ENCODE data around the gene RABGGTA.
A peak's percentile ranks its signal among the peaks of the same experiment; 100 is the strongest.
"Not testable (repeated sequence)": the region's sequence is repeated elsewhere in the genome, so short reads cannot be mapped to it uniquely, and the experiment has no call there.

Gene RABGGTA

GRCh38 chr14:24238123-24238522 is 33.3 kb downstream of the RABGGTA start:
- DNase-seq, result no peak

- no peak for DNase-seq
These were observed 33.9 kb downstream of the RABGGTA start for GRCh38 chr14:24237463-24237955.

GRCh38 chr14:24236689-24237462 is 34.5 kb downstream of the RABGGTA start:
- DNase-seq, result no peak

GRCh38 chr14:24235804-24236688 is 35.4 kb downstream of the RABGGTA start:
- no peak for DNase-seq

GRCh38 chr14:24234095-24235005 is 37.0 kb downstream of the RABGGTA start:
- DNase-seq, result no peak

GRCh38 chr14:24233538-24233866 is 37.9 kb downstream of the RABGGTA start:
- no peak for DNase-seq

- peak; percentile 72 for DNase-seq
These were observed 38.5 kb downstream of the RABGGTA start, which contains the start of gene GMPR2 for GRCh38 chr14:24232645-24233537. GMPR2 (plus strand) TSS chr14:24232929; CDS start chr14:24233254, 325 bp downstream.

- peak; percentile 90 for DNase-seq
These were observed 39.2 kb downstream of the RABGGTA start, which contains the start of gene NEDD8 for GRCh38 chr14:24232121-24232644. NEDD8 (minus strand) TSS chr14:24232367; CDS start chr14:24232267, 100 bp downstream.

GRCh38 chr14:24231263-24232120 is 39.9 kb downstream of the RABGGTA start:
- DNase-seq, result no peak

- DNase-seq, result no peak
These were observed 42.5 kb downstream of the RABGGTA start for GRCh38 chr14:24228902-24229301.

GRCh38 chr14:24226473-24226872 is 44.9 kb downstream of the RABGGTA start:
- no peak for DNase-seq

GRCh38 chr14:24224618-24225071 is 46.8 kb downstream of the RABGGTA start:
- no peak for DNase-seq

GRCh38 chr14:24222987-24223386 is 48.4 kb downstream of the RABGGTA start:
- DNase-seq, result not testable (repeated sequence)

GRCh38 chr14:24219521-24219920 is 51.9 kb downstream of the RABGGTA start:
- DNase-seq, result no peak

GRCh38 chr14:24219080-24219479 is 52.3 kb downstream of the RABGGTA start:
- DNase-seq, result no peak

GRCh38 chr14:24216876-24217275 is 54.5 kb downstream of the RABGGTA start:
- not testable (repeated sequence) for DNase-seq

GRCh38 chr14:24216345-24216699 is 55.1 kb downstream of the RABGGTA start:
- DNase-seq, result no peak
